Measurements from ENCODE around the gene NOD1.

NOD1 gene

GRCh38 chr7:30423788-30424505 lies 54.6 kb downstream of the NOD1 start:
- CTCF ChIA-PET: no interaction called here
- no peak overlapping the region for H3K4me3 ChIP-seq (ENCODE audit: low read depth, low read length)
- no peak overlapping the region for H3K27ac ChIP-seq (ENCODE audit: extremely low read depth, low read depth, low read length)
- TF ChIP-seq ZNF596 (tag by site-specific recombination; IDR thresholded peaks at IDR 0.05) (no peak), ZFP37 (tag by site-specific recombination; IDR thresholded peaks at IDR 0.05) (no peak), ZNF626 (tag by site-specific recombination; IDR thresholded peaks at IDR 0.05) (no peak), SP2 (tag by site-specific recombination; IDR thresholded peaks at IDR 0.05) (no peak)
- peaks cover 0 to 7% of the 10 kb centered on the region in 2 experiments; a peak in 1 of 3 replicates for H3K36me3 ChIP-seq (ENCODE audit: control insufficient read depth in 2 of 2, insufficient read depth in 1 of 2, low read length in 2 of 2)
- POLR2A ChIA-PET: no interaction called here
- H3K9me3 ChIP-seq (ENCODE audit: control insufficient read depth, insufficient read depth, low read depth, low read length): no peaks in the 10 kb centered on the region
- no peaks in the 10 kb centered on the region for H3K4me1 ChIP-seq (ENCODE audit: control insufficient read depth, insufficient read depth, low read length)

- ChIA-PET POLR2A (no interaction called here), CTCF (interaction anchor here (1.0 kb wide), 1 partner anchor 11 kb away, joined by 3 read pairs; no protein-coding TSS in a partner anchor)
- H3K36me3 ChIP-seq (ENCODE audit: control insufficient read depth in 2 of 2, insufficient read depth in 1 of 2, low read length in 2 of 2): peaks cover 0 to 7% of the 10 kb centered on the region in 2 experiments; a peak in 1 of 3 replicates
These were observed 55.7 kb downstream of the NOD1 start for GRCh38 chr7:30422922-30423321.

GRCh38 chr7:30421647-30422196 lies 56.9 kb downstream of the NOD1 start:
- Histone ChIP-seq H3K4me3 (ENCODE audit: low read depth, low read length) (no peak overlapping the region), H3K9me3 (ENCODE audit: control insufficient read depth, insufficient read depth, low read depth, low read length) (no peaks in the 10 kb centered on the region), H3K36me3 (ENCODE audit: control insufficient read depth in 2 of 2, insufficient read depth in 1 of 2, low read length in 2 of 2) (peaks cover 0 to 7% of the 10 kb centered on the region in 2 experiments; a peak in 1 of 3 replicates), H3K27ac (ENCODE audit: extremely low read depth, low read depth, low read length) (no peak overlapping the region), H3K4me1 (ENCODE audit: control insufficient read depth, insufficient read depth, low read length) (no peaks in the 10 kb centered on the region)
- POLR2A ChIA-PET: no interaction called here
- CTCF ChIA-PET: interaction anchor here (0.7 kb wide), 1 partner anchor 349 kb away, joined by 4 read pairs; no protein-coding TSS in a partner anchor
- TF ChIP-seq TSHZ1 (tag by site-specific recombination; IDR thresholded peaks at IDR 0.05; ENCODE audit: borderline replicate concordance) (no peak), ZSCAN30 (tag by site-specific recombination; IDR thresholded peaks at IDR 0.05) (no peak), WT1 (tag by site-specific recombination; IDR thresholded peaks at IDR 0.05) (no peak), ZNF157 (tag by site-specific recombination; IDR thresholded peaks at IDR 0.05) (no peak), ZNF133 (tag by site-specific recombination; IDR thresholded peaks at IDR 0.05) (no peak), ZNF16 (tag by site-specific recombination; IDR thresholded peaks at IDR 0.05; ENCODE audit: low read depth) (no peak), IKZF3 (tag by site-specific recombination; IDR thresholded peaks at IDR 0.05) (no peak), ZNF426 (tag by site-specific recombination; IDR thresholded peaks at IDR 0.05) (no peak), ZNF423 (tag by site-specific recombination; IDR thresholded peaks at IDR 0.05) (no peak), ZNF658 (tag by site-specific recombination; IDR thresholded peaks at IDR 0.05) (no peak), BCL6B (tag by site-specific recombination; IDR thresholded peaks at IDR 0.05) (no peak), ZNF175 (tag by site-specific recombination; IDR thresholded peaks at IDR 0.05) (no peak)

More at GRCh38 chr7:30422922-30423321, 55.7 kb downstream of the NOD1 start:
- no peak overlapping the region for H3K27ac ChIP-seq (ENCODE audit: extremely low read depth, low read depth, low read length)
- no peaks in the 10 kb centered on the region for H3K9me3 ChIP-seq (ENCODE audit: control insufficient read depth, insufficient read depth, low read depth, low read length)
- no peak overlapping the region for H3K4me3 ChIP-seq (ENCODE audit: low read depth, low read length)
- H3K4me1 ChIP-seq (ENCODE audit: control insufficient read depth, insufficient read depth, low read length): no peaks in the 10 kb centered on the region
- TF ChIP-seq ZNF560 (tag by site-specific recombination; IDR thresholded peaks at IDR 0.05; ENCODE audit: borderline replicate concordance) (no peak), ZNF701 (tag by site-specific recombination; IDR thresholded peaks at IDR 0.05) (no peak), YY2 (tag by site-specific recombination; IDR thresholded peaks at IDR 0.05) (no peak), MZF1 (tag by site-specific recombination; IDR thresholded peaks at IDR 0.05; ENCODE audit: borderline replicate concordance) (no peak), ZNF274 (IDR thresholded peaks at IDR 0.05; ENCODE audit: low read length) (no peak), ZNF274 (tag by site-specific recombination; IDR thresholded peaks at IDR 0.05; ENCODE audit: borderline replicate concordance) (no peak), ZNF157 (tag by site-specific recombination; IDR thresholded peaks at IDR 0.05) (no peak), REPIN1 (tag by site-specific recombination; IDR thresholded peaks at IDR 0.05; ENCODE audit: low read depth) (no peak), ZNF610 (tag by site-specific recombination; IDR thresholded peaks at IDR 0.05; ENCODE audit: borderline replicate concordance) (no peak), HIC1 (tag by site-specific recombination; IDR thresholded peaks at IDR 0.05) (no peak), ZFP3 (tag by site-specific recombination; IDR thresholded peaks at IDR 0.05; ENCODE audit: low read depth) (no peak)

All from HEK293 (cell line).